ENCODE results near the gene ZNF189. TPM values are rescaled to one million over a fixed set of nuclear protein-coding genes. Genes with fewer than 3 reads are reported as not detected.

ZNF189 gene
- total and polyA plus RNA-seq, 2 of the 4 experiments (the other 2 are of a cell fraction) = 5.9 to 19.9 TPM

- Histone ChIP-seq H3K9ac (ENCODE audit: low read depth, low read length) (no peak overlapping the region), H3K23ac (ENCODE audit: low read depth, low read length) (no peak overlapping the region), H4K20me1 (ENCODE audit: insufficient read depth, low read length) (no peaks in the 10 kb centered on the region), H3K56ac (ENCODE audit: extremely low read depth, insufficient read depth, low read length) (no peak overlapping the region), H3K27me3 (ENCODE audit: control insufficient read depth, insufficient read depth, low read length) (no peaks in the 10 kb centered on the region), H3K4me3 (ENCODE audit: insufficient read depth, low read depth, low read length) (no peak overlapping the region), H4K5ac (ENCODE audit: low read depth, low read length) (no peak overlapping the region), H2BK20ac (ENCODE audit: low read depth, low read length) (no peak overlapping the region), H3K18ac (ENCODE audit: low read depth, low read length) (no peak overlapping the region), H2AK9ac (replicated peaks; ENCODE audit: low read depth, low read length, poor library complexity) (no peak overlapping the region), H4K91ac (ENCODE audit: insufficient read depth, low read depth, low read length) (no peak overlapping the region), H2BK5ac (ENCODE audit: low read depth, low read length, poor library complexity, severe bottlenecking) (no peak overlapping the region), H3K79me1 (ENCODE audit: low read depth in 1 of 2, low read length in 2 of 2) (no peaks in the 10 kb centered on the region), H3K27ac (ENCODE audit: insufficient read depth, low read length) (no peak overlapping the region), H3K4me2 (ENCODE audit: low read depth, low read length) (peak overlapping the region; percentile 46; the same call in 1 of the 2 replicates), H3K4me1 (ENCODE audit: control insufficient read depth, insufficient read depth, low read length) (no peaks in the 10 kb centered on the region), H2AK5ac (ENCODE audit: low read depth, low read length) (no peak overlapping the region), H3K4ac (ENCODE audit: low read depth, low read length) (no peak overlapping the region), H2AFZ (replicated peaks; ENCODE audit: low read length, poor library complexity) (no peak overlapping the region), H3K9me1 (ENCODE audit: insufficient read depth, low read length) (no peaks in the 10 kb centered on the region), H3K14ac (replicated peaks; ENCODE audit: low read depth, low read length) (no peak overlapping the region), H2BK15ac (ENCODE audit: low read depth, low read length) (no peak overlapping the region), H4K8ac (ENCODE audit: low read depth in 2 of 2, low read length in 2 of 2) (no peak overlapping the region), H3K9me3 (ENCODE audit: control insufficient read depth, insufficient read depth, low read length) (peaks cover 9% of the 10 kb centered on the region), H2BK120ac (ENCODE audit: low read depth, low read length) (no peak overlapping the region), H3K36me3 (ENCODE audit: control insufficient read depth, insufficient read depth, low read length) (no peaks in the 10 kb centered on the region)
- no peak for TF ChIP-seq FOS (IDR thresholded peaks at IDR 0.05; ENCODE audit: low read depth, low read length)
- TF ChIP-seq CEBPB (IDR thresholded peaks at IDR 0.05; ENCODE audit: low read depth, low read length) = peak; percentile 70
- ChIA-PET POLR2A (ENCODE audit: unreplicated experiment) (interaction anchor here (0.6 kb wide), 1 partner anchor 1074 kb away, joined by 3 read pairs; no protein-coding TSS in a partner anchor), CTCF (no interaction called here)
- in situ Hi-C loops (cut with MboI; ENCODE audit: low sequenced_read_pairs) = no loop called here
- WGBS, 2 experiments (ENCODE audit: extremely low coverage in 2 of 2, insufficient read length in 1 of 2) = 26% methylated on average over 4 of the region's 7 CpGs; no CpG with 5 or more reads in 1 of the 2 experiments
- DNase-seq (peak; percentile 58), ATAC-seq (ENCODE audit: low read depth) (peak; percentile 56)
- intact Hi-C loops (cut with micrococcal nuclease) = no loop called here
- dilution Hi-C loops (cut with HindIII; ENCODE audit: low sequenced_read_pairs, unreplicated experiment) = no loop called here
- no TSS peak for BruUV-seq (replicated peaks)
Observed at GRCh38 chr9:101418518-101419430, 20.1 kb downstream of the ZNF189 start.

All from IMR-90 (cell line).